ENCODE measurements around the gene LRFN4. TPM values are rescaled to one million over a fixed set of nuclear protein-coding genes. Genes with fewer than 3 reads are reported as not detected.
"Not testable (repeated sequence)": the region's sequence is repeated elsewhere in the genome, so short reads cannot be mapped to it uniquely, and the experiment has no call there.

The LRFN4 gene
- 1.1 TPM for total RNA-seq

DNA sequence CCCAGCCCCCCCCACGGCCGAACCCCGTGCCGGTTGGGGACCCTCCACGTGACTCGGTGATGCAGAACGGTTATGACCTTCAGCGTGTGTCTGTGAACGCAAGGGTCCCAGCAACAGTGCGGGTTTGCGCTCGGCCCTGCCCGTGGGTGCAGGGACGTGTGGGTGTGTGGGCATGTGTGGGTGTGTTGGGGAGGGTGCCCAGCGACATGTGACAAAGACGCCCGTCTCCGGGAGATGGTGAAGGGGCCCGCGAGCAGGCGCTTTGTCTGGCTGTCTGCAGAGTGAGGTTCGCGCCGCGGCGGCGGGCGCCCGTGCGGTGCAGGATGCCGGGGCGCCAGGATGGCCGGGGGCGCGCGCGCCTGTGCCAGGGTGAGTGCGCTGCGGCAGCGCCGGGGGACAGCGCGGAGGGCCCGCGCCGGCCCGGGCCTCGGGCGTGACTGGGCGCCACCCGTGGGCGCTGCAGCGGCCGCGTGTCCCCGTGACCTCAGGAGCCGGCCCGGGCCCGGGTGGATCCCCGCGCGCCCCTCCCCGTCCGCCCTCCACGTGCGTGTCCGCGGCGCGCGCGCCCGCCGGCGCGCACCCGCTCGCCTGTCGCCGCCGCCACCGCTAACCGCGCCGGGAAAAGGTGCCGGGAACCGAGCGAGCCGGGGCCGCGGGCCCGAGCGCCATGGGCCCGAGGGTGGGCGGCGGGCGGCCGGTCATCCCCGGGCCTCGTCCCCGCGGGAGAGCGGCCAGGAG is at the start of gene LRFN4:
TSS of gene LRFN4 (plus strand) at position 569 of the 738 bp plus-strand sequence. CDS start 681 bp downstream, outside the sequence.
- DNase-seq (ENCODE audit: low spot score) (no peak), ATAC-seq (peak; percentile 31)

DNA sequence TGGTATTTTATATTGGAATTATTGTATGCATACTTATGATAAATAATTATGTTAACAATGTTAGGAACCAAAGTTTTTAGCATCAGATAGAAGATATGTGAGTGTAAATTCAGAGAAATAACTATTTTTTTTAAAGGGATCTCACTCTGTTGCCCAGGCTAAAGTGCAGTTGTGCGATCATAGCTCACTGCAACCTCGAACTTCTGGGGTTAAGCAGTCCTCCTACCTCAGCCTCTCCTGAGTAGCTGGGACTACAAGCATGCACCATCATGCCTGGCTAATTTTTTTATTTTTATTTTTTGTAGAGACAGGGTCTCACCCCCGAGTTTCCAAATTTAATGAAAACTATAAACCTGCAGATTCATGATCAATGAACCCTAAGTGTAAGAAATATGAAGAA is 47.3 kb upstream of the LRFN4 start:
- ATAC-seq, result no peak

DNA sequence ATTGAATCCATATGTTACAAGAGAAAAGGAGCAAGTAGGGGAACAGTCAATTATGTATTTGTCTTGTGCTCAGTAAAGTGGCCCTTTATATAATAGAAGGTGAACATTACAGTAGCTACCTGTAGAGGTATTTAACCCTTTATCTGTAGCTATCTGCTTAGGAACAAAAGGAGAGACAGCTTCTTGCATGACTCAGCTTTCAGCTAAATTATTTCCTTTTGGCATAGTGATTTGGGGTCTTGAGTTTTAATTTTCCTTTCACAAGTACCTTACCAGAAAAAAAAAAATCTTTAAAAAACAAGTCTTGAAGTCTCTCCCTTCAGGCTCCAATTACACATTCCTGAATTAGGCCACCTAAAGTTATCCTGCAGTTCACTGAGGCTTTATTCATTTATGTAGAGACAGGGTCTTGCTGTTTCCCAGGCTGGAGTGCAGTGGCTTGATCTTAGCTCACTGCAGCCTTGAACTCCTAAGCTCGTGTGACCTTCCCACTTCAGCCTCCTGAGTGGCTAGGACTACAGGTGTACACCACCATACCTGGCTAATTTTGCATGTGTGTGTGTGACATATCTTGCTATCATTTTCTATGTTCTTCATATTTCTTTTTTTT is 46.2 kb upstream of the LRFN4 start:
- no peak for DNase-seq (ENCODE audit: low spot score)
- ATAC-seq, result no peak

More for the DNA sequence above, 47.3 kb upstream of the LRFN4 start:
- no peak for DNase-seq (ENCODE audit: low spot score)

DNA sequence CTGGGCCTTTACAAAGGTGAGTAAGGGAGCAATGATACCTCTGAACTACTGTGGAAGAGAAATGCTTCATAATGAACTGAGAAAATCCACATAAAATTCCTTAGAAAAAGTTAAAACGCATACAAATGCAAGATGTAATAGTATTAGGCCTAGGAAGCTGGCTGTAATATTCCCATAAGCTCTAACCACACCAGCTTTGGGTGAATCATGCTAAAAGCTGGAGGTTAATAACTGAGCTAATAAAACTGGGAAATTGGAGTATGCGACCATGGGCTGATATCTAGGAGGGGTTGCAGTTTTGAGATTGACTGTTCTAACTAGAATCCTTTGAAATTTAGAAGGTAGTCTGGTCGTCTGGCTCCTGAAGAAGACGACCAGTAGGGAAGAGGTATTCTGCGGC is 42.2 kb upstream of the LRFN4 start:
- ATAC-seq (no peak), DNase-seq (ENCODE audit: low spot score) (no peak)

DNA sequence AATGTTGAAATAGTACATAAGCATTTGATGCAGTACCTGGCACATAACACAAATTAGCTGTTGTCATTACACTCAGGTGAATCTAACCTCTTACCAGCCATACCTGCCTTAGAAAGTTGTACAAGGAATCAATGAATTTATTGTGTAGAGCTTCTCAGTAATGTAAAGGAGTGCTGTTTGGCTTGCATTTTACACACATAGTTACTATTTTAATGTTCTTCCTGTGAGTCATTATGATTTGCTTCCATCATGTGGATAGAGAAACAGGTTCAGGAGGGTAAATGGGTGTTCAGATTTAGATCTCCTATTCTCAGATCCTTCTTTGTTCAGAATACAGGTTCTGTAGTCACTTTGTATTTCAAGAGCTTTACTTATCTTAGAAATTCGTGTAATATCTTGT is 41.2 kb upstream of the LRFN4 start:
- DNase-seq (ENCODE audit: low spot score), result no peak
- ATAC-seq, result no peak

DNA sequence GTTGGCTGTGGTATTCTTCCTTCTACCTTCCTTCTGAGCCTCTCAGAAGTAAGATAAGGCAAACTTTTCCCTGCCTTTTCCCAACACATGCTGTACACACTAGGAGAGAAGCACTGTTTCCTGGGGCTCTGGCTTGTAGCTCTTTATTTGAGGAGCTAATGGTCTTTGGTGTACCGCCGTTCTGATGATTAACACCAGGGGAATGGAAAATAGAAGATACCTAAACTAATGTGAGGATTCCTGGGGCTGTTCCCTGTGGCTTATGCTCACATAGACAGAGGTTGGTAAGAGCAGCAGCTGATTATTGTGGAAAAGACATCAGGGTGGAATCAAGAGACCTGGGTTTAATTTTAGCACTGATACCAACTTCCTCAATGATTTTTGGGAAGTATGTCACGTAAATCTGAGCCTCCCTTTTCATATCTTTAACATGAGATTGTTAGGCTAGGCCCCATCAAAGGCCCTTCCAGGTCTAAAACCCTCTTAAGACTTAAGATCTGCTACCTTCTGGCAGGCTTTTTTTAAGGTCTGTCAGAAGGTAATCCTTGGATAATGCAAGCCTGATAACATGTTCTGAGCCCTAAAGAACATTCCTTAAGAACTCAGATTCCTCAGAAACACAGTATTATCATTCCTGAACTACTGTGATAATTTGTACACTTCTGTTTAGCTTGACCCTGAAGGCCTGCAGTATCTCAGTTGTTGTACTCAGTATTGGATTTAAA is 38.5 kb upstream of the LRFN4 start:
- ATAC-seq (no peak), DNase-seq (ENCODE audit: low spot score) (no peak)

DNA sequence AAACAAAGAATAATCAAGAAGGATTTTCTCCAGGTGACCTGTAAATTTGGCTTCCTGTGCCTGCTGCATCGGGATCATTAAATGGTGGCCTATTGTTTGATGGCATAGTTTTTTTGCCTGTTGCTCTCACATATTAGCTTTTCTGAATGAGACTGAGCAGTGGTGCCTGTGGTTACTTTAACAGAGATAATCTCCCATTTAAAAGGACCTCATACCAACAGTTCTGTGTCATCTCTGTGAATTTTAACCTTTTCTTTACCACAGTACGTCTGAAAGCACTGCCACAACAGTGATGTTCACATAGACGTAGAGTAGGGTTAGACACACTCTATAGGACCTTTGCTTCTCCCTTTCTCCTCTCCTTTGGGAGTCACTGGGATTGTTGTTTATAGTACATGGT is 36.5 kb upstream of the LRFN4 start:
- no peak for ATAC-seq
- no peak for DNase-seq (ENCODE audit: low spot score)

DNA sequence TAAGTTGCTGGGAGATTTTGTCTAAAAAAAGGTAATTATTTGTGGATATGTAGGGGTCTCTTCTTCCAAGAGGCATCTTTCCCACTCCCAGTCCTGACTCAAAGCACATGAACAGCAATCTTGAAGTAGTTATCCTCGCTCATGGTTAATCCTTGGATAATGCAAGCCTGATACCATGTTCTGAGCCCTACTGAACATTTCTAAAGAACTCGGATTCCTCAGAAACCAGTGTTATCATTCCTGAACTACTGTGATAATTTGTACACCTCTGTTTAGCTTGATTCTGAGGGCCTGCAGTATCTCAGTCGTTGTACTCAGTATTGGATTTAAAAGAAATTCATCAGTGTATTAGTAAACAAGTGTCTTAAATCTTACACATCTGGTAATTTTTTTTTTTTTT is 36.0 kb upstream of the LRFN4 start:
- ATAC-seq (no peak), DNase-seq (ENCODE audit: low spot score) (no peak)

DNA sequence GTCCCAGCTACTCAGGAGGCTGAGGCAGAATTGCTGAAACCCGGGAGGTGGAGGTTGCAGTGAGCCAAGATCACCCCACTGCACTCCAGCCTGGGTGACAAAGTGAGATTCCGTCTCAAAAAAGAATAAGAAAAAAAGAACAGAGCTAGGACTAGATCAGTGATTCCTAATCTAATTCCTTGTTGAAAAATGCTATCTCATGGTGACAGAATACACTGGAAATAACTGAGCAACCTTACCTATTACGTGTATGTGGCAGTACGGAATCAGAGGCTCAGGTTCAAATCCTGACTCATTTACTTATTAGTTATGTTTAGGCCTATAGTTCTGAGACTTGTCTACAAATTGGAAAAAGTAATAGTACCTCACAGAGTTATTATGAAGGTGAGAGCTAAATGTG is 33.2 kb upstream of the LRFN4 start:
- ATAC-seq, result no peak
- no peak for DNase-seq (ENCODE audit: low spot score)

DNA sequence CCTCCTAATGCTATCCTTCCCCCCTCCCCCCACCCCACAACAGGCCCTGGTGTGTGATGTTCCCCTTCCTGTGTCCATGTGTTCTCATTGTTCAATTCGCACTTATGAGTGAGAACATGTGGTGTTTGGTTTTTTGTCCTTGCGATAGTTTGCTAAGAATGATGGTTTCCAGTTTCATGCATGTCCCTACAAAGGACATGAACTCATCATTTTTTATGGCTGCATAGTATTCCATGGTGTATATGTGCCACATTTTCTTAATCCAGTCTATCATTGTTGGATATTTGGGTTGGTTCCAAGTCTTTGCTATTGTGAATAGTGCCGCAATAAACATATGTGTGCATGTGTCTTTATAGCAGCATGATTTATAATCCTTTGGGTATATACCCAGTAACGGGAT is 32.3 kb upstream of the LRFN4 start:
- not testable (repeated sequence) for ATAC-seq; DNase-seq (ENCODE audit: low spot score)

DNA sequence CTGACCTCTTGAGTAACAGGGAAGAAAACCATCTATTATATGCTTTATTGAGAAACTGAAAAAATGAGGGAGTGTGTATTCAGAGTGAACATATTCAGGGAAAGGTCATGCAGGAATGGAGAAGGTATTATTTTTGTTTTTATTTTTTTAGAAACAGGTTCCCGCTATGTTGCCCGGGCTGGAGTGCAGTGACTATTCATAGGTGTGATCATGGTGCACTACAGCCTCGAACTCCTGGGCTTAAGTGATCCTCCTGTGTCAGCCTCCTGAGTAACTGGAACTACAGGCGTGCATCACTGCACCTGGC is 22.4 kb upstream of the LRFN4 start:
- peak; percentile 20 for ATAC-seq
- DNase-seq (ENCODE audit: low spot score), result no peak

DNA sequence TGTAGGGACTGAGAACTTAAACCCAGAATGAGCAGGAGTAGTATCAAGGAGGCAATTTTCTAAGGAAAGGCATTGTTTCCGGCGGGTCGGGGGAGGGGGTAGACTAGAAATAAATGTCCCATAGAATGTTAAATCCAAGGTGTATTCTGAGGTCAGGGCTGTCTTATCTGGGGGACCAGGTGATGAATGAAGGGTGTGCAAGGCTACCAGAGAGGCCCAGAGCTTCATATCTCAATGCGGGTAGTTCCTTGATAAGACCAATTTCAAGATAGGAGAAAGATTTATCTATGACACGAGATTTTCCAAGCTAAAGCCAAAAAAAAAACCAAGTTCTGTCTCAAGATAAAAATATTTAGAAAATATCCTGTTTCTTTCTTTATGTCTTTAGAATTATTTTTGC is 21.9 kb upstream of the LRFN4 start:
- ATAC-seq, result no peak
- DNase-seq (ENCODE audit: low spot score), result no peak

DNA sequence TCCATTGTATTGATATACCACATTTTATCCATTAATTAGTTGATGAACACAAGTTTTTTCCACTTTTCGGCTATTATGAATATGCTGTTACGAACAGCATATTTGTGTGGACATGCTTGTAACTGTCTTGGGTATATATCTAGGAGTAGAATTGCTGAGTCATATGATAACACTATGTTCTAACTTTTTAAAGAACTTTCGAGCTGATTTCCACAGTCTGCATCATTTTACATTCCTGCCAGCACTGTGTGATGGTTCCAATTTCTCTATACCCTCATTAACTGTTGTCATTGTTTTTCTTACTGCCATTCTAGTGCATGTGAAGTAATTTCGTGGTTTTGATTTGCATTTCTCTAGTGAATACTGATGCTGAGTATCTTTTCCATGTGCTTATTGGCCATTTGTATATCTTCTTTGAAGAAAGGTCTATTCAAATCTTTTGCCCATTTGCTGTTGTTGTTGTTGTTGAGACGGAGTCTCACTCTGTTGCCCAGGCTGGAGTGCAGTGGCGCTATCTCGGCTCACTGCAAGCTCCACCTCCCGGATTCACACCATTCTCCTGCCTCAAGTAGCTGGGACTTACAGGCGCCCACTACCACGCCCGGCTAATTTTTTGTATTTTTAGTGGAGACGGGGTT is 21.0 kb upstream of the LRFN4 start:
- DNase-seq (ENCODE audit: low spot score), result no peak

DNA sequence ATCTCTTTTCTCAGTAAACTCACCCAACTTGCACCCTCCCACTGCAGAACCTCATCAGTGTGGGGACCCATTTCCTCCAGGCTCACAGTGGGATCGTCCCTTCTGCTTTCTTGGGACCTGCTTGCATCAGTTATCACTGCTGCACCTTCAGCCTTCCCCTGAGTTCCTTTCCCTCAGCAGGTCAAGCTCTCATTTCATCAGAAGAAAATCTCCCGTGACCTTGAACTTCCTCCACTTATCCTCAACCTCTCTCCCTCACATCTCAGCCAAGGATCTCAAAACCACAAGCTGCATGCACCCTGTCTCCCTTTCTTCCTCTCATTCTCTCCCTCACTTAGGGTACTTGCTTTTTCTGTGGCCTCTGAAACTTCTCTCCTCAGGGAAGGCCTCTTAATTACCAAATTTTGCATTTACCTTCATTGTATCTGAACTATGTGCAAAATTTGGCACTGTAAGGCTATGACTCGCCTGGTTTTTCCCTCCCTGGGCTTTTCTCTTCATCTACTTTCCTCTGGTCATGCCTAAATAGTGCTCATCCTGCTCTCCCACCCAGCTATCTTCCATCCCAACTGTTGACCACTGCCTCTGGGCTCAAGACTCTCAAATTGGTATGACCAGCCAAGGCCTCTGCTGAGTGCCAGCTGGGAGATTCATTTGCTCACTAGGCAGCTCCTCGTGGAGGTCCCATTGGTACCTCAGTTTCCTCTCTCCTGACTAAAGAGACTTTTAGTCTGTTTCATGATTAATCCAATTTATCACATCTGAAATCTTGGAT is 16.4 kb upstream of the LRFN4 start:
- DNase-seq (ENCODE audit: low spot score) (no peak), ATAC-seq (no peak)

More for the DNA sequence above, 21.0 kb upstream of the LRFN4 start:
- no peak for ATAC-seq

DNA sequence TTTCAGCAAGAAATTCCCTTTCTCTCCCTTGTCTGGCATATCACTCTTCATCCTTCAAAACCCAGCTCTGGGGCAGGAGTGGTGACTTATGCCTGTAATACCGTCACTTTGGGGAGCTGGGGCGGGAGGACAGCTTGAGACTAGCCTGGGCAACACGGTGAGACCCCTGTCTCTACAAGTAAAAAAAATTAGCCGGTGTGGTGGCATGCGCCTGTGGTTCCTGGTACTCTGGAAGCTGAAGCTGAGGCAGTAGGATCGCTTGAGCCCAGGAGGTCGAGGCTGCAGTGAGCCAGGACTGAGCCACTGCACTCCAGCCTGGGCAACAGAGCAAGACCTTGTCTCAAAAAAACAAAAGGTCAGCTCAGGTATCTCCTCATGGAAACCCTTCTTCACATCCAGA is 15.0 kb upstream of the LRFN4 start:
- ATAC-seq (no peak), DNase-seq (ENCODE audit: low spot score) (no peak)

DNA sequence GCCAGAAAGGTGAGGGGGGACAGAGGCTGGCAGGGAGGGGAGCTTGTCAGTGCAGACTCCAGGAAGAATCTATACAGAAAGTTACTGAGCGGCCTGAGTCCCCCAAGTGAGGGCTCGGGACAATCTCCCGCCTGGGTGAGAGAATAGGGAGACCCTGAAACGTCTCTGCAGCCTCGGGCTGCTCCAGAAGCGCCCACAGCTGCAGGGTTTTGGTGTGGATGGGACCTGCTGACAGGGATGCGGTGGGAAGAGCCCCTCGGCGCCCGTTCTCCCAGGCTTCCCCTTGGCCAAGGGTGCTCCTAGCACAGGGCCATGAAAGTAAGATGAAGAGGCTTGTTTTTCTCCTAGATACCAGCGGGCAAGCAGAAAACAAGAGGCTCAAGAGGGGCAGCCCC is 14.4 kb upstream of the LRFN4 start:
- no peak for DNase-seq (ENCODE audit: low spot score)
- ATAC-seq, result peak; percentile 1

DNA sequence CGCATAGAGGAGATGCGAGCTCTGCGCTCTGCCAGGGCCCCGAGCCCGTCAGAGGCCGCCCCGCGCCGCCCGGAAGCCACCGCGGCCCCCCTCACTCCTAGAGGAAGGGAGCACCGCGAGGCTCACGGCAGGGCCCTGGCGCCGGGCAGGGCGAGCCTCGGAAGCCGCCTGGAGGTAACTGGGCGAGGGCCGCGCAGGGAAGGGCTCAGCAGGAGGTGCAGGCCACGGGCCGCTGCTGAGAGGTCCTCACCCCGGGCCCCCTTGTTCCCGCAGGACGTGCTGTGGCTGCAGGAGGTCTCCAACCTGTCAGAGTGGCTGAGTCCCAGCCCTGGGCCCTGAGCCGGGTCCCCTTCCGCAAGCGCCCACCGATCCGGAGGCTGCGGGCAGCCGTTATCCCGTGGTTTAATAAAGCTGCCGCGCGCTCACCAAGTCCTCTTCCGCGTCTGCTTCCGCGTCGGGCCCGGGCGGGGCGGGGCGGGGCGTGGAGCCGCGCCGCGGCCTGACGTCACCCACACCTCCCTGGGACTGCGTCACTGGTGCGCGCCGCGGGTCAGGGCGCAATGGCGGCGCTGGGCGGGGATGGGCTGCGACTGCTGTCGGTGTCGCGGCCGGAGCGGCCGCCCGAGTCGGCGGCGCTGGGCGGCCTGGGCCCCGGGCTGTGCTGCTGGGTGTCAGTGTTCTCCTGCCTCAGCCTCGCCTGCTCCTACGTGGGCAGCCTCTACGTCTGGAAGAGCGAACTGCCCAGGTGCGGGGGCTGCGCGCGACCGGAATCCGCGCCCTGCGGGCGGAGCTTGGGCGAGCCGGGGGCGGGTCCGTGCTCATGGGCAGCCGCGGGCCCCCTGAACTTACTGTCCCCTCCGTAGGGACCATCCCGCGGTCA is 13.7 kb upstream of the LRFN4 start, which contains the start of gene RCE1:
TSS of gene RCE1 (plus strand) at position 546 of the 880 bp plus-strand sequence. CDS start at position 561, 15 bp downstream.
- peak; percentile 83 for ATAC-seq
- peak; percentile 93 for DNase-seq (ENCODE audit: low spot score)

DNA sequence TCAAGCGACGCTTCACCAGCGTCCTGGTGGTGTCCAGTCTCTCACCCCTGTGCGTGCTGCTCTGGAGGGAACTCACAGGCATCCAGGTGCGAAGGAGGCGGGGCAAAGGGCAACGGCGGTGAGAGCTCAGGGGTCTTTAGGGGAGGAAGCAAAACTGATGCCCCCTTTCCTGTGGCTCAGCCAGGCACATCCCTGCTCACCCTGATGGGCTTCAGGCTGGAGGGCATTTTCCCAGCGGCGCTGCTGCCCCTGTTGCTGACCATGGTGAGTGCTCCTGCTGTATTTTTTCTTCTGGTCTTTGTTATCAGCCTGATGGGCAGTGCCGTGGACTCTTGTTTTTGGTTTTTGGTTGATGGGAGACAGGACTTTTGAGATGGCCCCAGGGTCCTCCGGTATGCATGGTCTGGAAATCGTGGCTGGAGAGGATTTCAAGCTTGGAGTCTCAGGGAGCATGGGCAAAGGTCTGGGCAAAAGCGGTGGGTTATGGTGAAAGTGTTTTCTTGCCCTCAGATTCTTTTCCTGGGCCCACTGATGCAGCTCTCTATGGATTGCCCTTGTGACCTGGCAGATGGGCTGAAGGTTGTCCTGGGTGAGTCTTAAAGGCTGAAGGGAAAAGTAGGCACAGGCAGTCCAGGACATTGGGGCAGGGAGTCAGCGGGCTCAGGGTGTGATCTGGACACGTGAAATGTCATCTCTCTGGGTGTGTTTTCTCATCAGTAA is 12.9 kb upstream of the LRFN4 start:
- ATAC-seq (peak; percentile 9), DNase-seq (ENCODE audit: low spot score) (peak; percentile 47)

DNA sequence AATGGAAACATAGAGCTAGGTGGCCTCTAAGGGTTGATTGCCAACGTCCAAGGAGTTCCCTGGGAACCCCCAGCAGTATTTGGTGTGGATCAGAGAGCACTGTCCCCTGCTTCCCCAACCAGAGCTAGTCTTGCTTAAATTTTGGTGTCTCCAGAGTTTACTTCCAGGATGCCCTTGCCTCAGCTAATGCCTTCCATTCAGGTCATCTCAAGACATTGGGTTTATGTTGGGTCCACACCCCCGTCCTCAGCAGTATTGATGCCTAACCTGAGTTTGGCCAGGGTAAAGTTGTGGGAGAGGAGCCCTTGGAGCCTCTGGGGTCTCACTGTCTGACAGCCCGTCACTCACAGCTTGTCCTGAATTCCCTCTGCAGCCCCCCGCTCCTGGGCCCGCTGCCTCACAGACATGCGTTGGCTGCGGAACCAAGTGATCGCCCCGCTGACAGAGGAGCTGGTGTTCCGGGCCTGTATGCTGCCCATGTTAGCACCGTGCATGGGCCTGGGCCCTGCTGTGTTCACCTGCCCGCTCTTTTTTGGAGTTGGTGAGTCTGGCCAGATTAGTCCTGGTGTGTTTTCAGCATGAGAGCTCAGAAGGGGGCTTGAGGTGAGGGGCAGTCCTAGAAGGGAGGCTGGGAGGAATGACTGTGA is 12.2 kb upstream of the LRFN4 start:
- DNase-seq (ENCODE audit: low spot score) (peak; percentile 51), ATAC-seq (no peak)
